ENCODE data around the gene GUSB. TPM values are rescaled to one million over a fixed set of nuclear protein-coding genes. Genes with fewer than 3 reads are reported as not detected.
"Not testable (repeated sequence)": the region's sequence is repeated elsewhere in the genome, so short reads cannot be mapped to it uniquely, and the experiment has no call there.

The GUSB gene
- 10 to 100 TPM in 11 of 12 donors, not detected in 1; 32.1 to 59.2 (median 37.7) TPM for polyA plus RNA-seq (ENCODE audit: insufficient read length in 12 of 12)
- long read RNA-seq, donor 1, transcript GUSB-201 (12 exons, 2,300 nt) = major isoform, 11 of 213 reads
- long read RNA-seq, donor 1, partial matches to known transcripts = 184 of 213 reads
- long read RNA-seq, donor 1, other reads (novel, unspliced or antisense) = 16 of 213 reads
- long read RNA-seq, donor 2, partial matches to known transcripts = 6 of 14 reads
- long read RNA-seq, donor 2, other reads (novel, unspliced or antisense) = 7 of 14 reads
- long read RNA-seq, donor 3, partial matches to known transcripts = 15 of 15 reads
- long read RNA-seq, donor 3, other reads (novel, unspliced or antisense) = 0 of 15 reads
- long read RNA-seq, donor 4, partial matches to known transcripts = 11 of 13 reads
- long read RNA-seq, donor 4, other reads (novel, unspliced or antisense) = 0 of 13 reads
- long read RNA-seq, donor 5, partial matches to known transcripts = 33 of 46 reads
- long read RNA-seq, donor 5, other reads (novel, unspliced or antisense) = 9 of 46 reads
- long read RNA-seq, donor 6, partial matches to known transcripts = 17 of 18 reads
- long read RNA-seq, donor 6, other reads (novel, unspliced or antisense) = 0 of 18 reads
- long read RNA-seq, donor 7, partial matches to known transcripts = 0 of 1 reads
- long read RNA-seq, donor 7, other reads (novel, unspliced or antisense) = 0 of 1 reads
- long read RNA-seq, donor 8, partial matches to known transcripts = 69 of 77 reads
- long read RNA-seq, donor 8, other reads (novel, unspliced or antisense) = 5 of 77 reads
- long read RNA-seq, donor 9, partial matches to known transcripts = 20 of 24 reads
- long read RNA-seq, donor 9, other reads (novel, unspliced or antisense) = 0 of 24 reads
- long read RNA-seq, donor 10, partial matches to known transcripts = 24 of 30 reads
- long read RNA-seq, donor 10, other reads (novel, unspliced or antisense) = 5 of 30 reads
- long read RNA-seq, donor 11, partial matches to known transcripts = 26 of 30 reads
- long read RNA-seq, donor 11, other reads (novel, unspliced or antisense) = 0 of 30 reads

- peak; percentile 92 for DNase-seq
Observed at GRCh38 chr7:65981965-65982792, at the start of gene GUSB. Gene GUSB (minus strand): TSS chr7:65982213. CDS start chr7:65982183, 30 bp downstream.

GRCh38 chr7:66028342-66028741 is 46.3 kb upstream of the GUSB start:
- not testable (repeated sequence) for DNase-seq

GRCh38 chr7:66016131-66016461 is 34.1 kb upstream of the GUSB start:
- DNase-seq = no peak

- DNase-seq = no peak
Observed at GRCh38 chr7:66015440-66016130, 33.6 kb upstream of the GUSB start.

GRCh38 chr7:66013938-66014337 is 31.9 kb upstream of the GUSB start:
- DNase-seq = peak; percentile 22

- no peak for DNase-seq
Observed at GRCh38 chr7:66007232-66007631, 25.2 kb upstream of the GUSB start.

- DNase-seq = not testable (repeated sequence)
Observed at GRCh38 chr7:66005115-66005671, 23.2 kb upstream of the GUSB start.

GRCh38 chr7:66000823-66001417 is 18.9 kb upstream of the GUSB start:
- not testable (repeated sequence) for DNase-seq

GRCh38 chr7:65994984-65995383 is 13.0 kb upstream of the GUSB start:
- DNase-seq = not testable (repeated sequence)

GRCh38 chr7:65992526-65992925 is 10.5 kb upstream of the GUSB start:
- DNase-seq = no peak

GRCh38 chr7:65991829-65992228 is 9.8 kb upstream of the GUSB start:
- not testable (repeated sequence) for DNase-seq

- DNase-seq = no peak
Observed at GRCh38 chr7:65989694-65990080, 7.7 kb upstream of the GUSB start.

- not testable (repeated sequence) for DNase-seq
Observed at GRCh38 chr7:65988503-65988902, 6.5 kb upstream of the GUSB start.

- DNase-seq = no peak
Observed at GRCh38 chr7:65988084-65988483, 6.1 kb upstream of the GUSB start.

- DNase-seq = no peak
Observed at GRCh38 chr7:65983965-65984658, 2.1 kb upstream of the GUSB start.

GRCh38 chr7:65980478-65981250 is 1.3 kb downstream of the GUSB start:
- peak; percentile 36 for DNase-seq

GRCh38 chr7:65979583-65980477 is 2.2 kb downstream of the GUSB start:
- no peak for DNase-seq
